HepG2 (cell line): ENCODE results near the gene ZCCHC3. TPM values are rescaled to one million over a fixed set of nuclear protein-coding genes. Genes with fewer than 3 reads are reported as not detected.
A peak's percentile ranks its signal among the peaks of the same experiment; 100 is the strongest.

Experiments
- ATAC-seq: fragments of 200-7000 bp; cut with Tn5 transposase; 3 replicates; pipeline ENCODE4 v1.9.1; 2020; ENCODE audit warnings: mild to moderate bottlenecking, moderate library complexity
- BruUV-seq: library from RNA; stranded (reverse); fragments of 400-500 nt; replicated peaks from 2 replicates; lab custom pipeline; 2021; lab: Mats Ljungman, UMichigan
- CTCF ChIA-PET: fragments of 300-600 bp; formaldehyde crosslinking; extraction: SDS; loops from one replicate; lab custom pipeline; 2021; ENCODE audit warnings: low total read pairs, inconsistent platforms, low intra/inter-chr PET ratio; lab: Yijun Ruan, JAX
- POLR2A ChIA-PET: fragments of 350-600 bp; sonication (Branson Sonifier 250); formaldehyde crosslinking; loops from one replicate; lab custom pipeline; 2020; ENCODE audit warnings: antibody characterized with exemption, inconsistent platforms; lab: Yijun Ruan, JAX
- DNase-seq: peaks from one replicate; pipeline ENCODE4 v3.0.0-alpha.2; 2015; ENCODE audit warnings: low spot score
- FAIRE-seq: peaks from 3 replicates; lab custom pipeline; 2011; peaks lifted over from hg19 to GRCh38; lab: Jason Lieb, UNC
- H2AFZ ChIP-seq: one replicate; pipeline ENCODE4 v1.6.1; 2011; ENCODE audit warnings: low read length, inconsistent platforms
- H3K27ac ChIP-seq: fragments of 300-600 bp; 3 replicates; pipeline ENCODE4 v1.8.0; 2011; ENCODE audit warnings: mixed run types, mild to moderate bottlenecking, mixed read lengths, low read length, inconsistent platforms; ENCODE audit not compliant: insufficient read depth; ENCODE audit errors: extremely low read length
- H3K27me3 ChIP-seq, 2 experiments: fragments of 200-600 bp in 1 of 2; 2 replicates in 1 of 2; 3 replicates in 1 of 2; pipeline versions ENCODE4 v1.6.0 to v1.8.0; 2011; ENCODE audit warnings: low read length in 2 of 2, mild to moderate bottlenecking in 2 of 2, moderate library complexity in 2 of 2, inconsistent platforms in 1 of 2; ENCODE audit not compliant: insufficient read depth in 2 of 2, control insufficient read depth in 1 of 2
- H3K36me3 ChIP-seq, 2 experiments: fragments of 200-600 bp in 1 of 2; replicated peaks in 1 of 2; 2 replicates in 1 of 2; 3 replicates in 1 of 2; pipeline versions ENCODE4 v1.5.1 to v1.8.0; 2011; ENCODE audit warnings: low read length in 2 of 2, inconsistent platforms in 1 of 2; ENCODE audit not compliant: insufficient read depth in 2 of 2, control insufficient read depth in 1 of 2
- H3K4me1 ChIP-seq: 2 replicates; pipeline ENCODE4 v1.5.1; 2012; ENCODE audit warnings: low read length, inconsistent platforms; ENCODE audit not compliant: insufficient read depth
- H3K4me2 ChIP-seq: 2 replicates; pipeline ENCODE4 v1.6.0; 2011; ENCODE audit warnings: low read depth, low read length, inconsistent platforms
- H3K4me3 ChIP-seq, 3 experiments: fragments of 200-600 bp in 1 of 3; sonication (generic), shearing (Covaris generic) in 1 of 3; replicated peaks in 1 of 3; 2 replicates each; pipeline ENCODE4 v1.5.1; 2011 to 2016; ENCODE audit warnings: low read length in 3 of 3, inconsistent platforms in 2 of 3, low read depth in 2 of 3, mild to moderate bottlenecking in 2 of 3, control low read depth in 1 of 3, mixed read lengths in 1 of 3; ENCODE audit not compliant: insufficient read depth in 1 of 3
- H3K79me2 ChIP-seq: one replicate; pipeline ENCODE4 v1.6.1; 2011; ENCODE audit warnings: low read length, inconsistent platforms; ENCODE audit not compliant: insufficient read depth
- H3K9ac ChIP-seq: 2 replicates; pipeline ENCODE4 v1.6.0; 2011; ENCODE audit warnings: mild to moderate bottlenecking, low read depth, low read length, inconsistent platforms; ENCODE audit not compliant: insufficient read depth
- H3K9me3 ChIP-seq: 2 replicates; pipeline ENCODE4 v1.5.1; 2012; ENCODE audit warnings: mild to moderate bottlenecking, low read length
- H4K20me1 ChIP-seq: 2 replicates; pipeline ENCODE4 v1.6.0; 2011; ENCODE audit warnings: inconsistent platforms, mild to moderate bottlenecking, low read length, moderate library complexity; ENCODE audit not compliant: insufficient read depth
- ATF7-NPFF ChIP-seq: sonication (generic); formaldehyde crosslinking; IDR thresholded peaks from 2 replicates; pipeline ENCODE4 v1.8.1; 2023; ENCODE audit warnings: mild to moderate bottlenecking, low read depth, missing genetic modification reagents, moderate library complexity
- CBFB ChIP-seq: sonication (generic); formaldehyde crosslinking; IDR thresholded peaks from 2 replicates; pipeline ENCODE4 v1.4.0; 2020; ENCODE audit warnings: missing genetic modification reagents
- EED ChIP-seq: sonication (generic); formaldehyde crosslinking; IDR thresholded peaks from 2 replicates; pipeline ENCODE4 v1.5.0; 2020; ENCODE audit warnings: mild to moderate bottlenecking, missing genetic modification reagents
- ETS1 ChIP-seq: sonication (generic); formaldehyde crosslinking; IDR thresholded peaks from 2 replicates; pipeline ENCODE4 v1.4.0; 2020; ENCODE audit warnings: missing genetic modification reagents
- MIXL1 ChIP-seq: IDR thresholded peaks from 2 replicates; pipeline ENCODE4 v1.6.1; 2016
- PHF20 ChIP-seq: sonication (generic); formaldehyde crosslinking; IDR thresholded peaks from 2 replicates; pipeline ENCODE4 v1.5.0; 2020; ENCODE audit warnings: mild to moderate bottlenecking, missing genetic modification reagents
- POLR2G ChIP-seq: fragments of 200-400 bp; formaldehyde crosslinking; IDR thresholded peaks from 2 replicates; pipeline ENCODE4 v1.6.1; 2018; ENCODE audit warnings: mild to moderate bottlenecking, low read depth, low read length, moderate library complexity
- RBFOX2 ChIP-seq: fragments of 200-400 bp; formaldehyde crosslinking; IDR thresholded peaks from 2 replicates; pipeline ENCODE4 v1.6.1; 2017; ENCODE audit warnings: low read depth, mild to moderate bottlenecking, low read length
- SMYD3 ChIP-seq: sonication (generic); formaldehyde crosslinking; IDR thresholded peaks from 2 replicates; pipeline ENCODE4 v1.8.1; 2023; ENCODE audit warnings: mild to moderate bottlenecking, missing genetic modification reagents
- TFDP1 ChIP-seq: IDR thresholded peaks from 2 replicates; pipeline ENCODE4 v1.6.1; 2016; ENCODE audit warnings: missing compliant biosample characterization, missing genetic modification reagents, borderline replicate concordance
- ZC3H13 ChIP-seq: sonication (generic); formaldehyde crosslinking; IDR thresholded peaks from 2 replicates; pipeline ENCODE4 v1.8.1; 2023; ENCODE audit warnings: mild to moderate bottlenecking, missing genetic modification reagents, moderate library complexity
- ZFP62 ChIP-seq: sonication (generic); formaldehyde crosslinking; IDR thresholded peaks from 2 replicates; pipeline ENCODE4 v1.4.0; 2020; ENCODE audit warnings: missing genetic modification reagents
- ZNF292 ChIP-seq: sonication (generic); formaldehyde crosslinking; IDR thresholded peaks from 2 replicates; pipeline ENCODE4 v1.8.1; 2022; ENCODE audit warnings: mild to moderate bottlenecking, low read depth, missing genetic modification reagents, borderline replicate concordance
- ZNF605 ChIP-seq: sonication (generic); formaldehyde crosslinking; IDR thresholded peaks from 2 replicates; pipeline ENCODE4 v1.8.0; 2022; ENCODE audit warnings: mild to moderate bottlenecking, missing genetic modification reagents
- ZNF713 ChIP-seq: sonication (generic); formaldehyde crosslinking; IDR thresholded peaks from 2 replicates; pipeline ENCODE4 v1.4.0; 2020; ENCODE audit warnings: mild to moderate bottlenecking, missing genetic modification reagents
- WGBS: methylation state at CpG from one replicate; pipeline ENCODE4 v1.1.6; 2017; ENCODE audit warnings: low lambda C conversion rate; 5-methylcytosine and 5-hydroxymethylcytosine counted together
- in situ Hi-C: cut with HindIII; loops from 2 replicates; pipeline ENCODE4 v1.10.0; 2017; ENCODE audit warnings: low pct_unique_long_range_greater_than_20kb; ENCODE audit not compliant: extremely low pct_ligation_motif_present
- intact Hi-C: fragments of 100-400 bp; cut with micrococcal nuclease; formaldehyde crosslinking; loops from one replicate; pipeline ENCODE4 v1.10.0; 2022; ENCODE audit not compliant: unreplicated experiment
- polyA plus RNA-seq, 8 experiments: library from polyadenylated mRNA; depleted of rRNA in 3 of 8; stranded (reverse) in 7 of 8; unstranded in 1 of 8; fragments of >200 nt; fragmentation: Illumina TruSeq in 4 of 8; extraction: Trizol in 4 of 8; gene quantifications; 2 replicates each; pipeline versions ENCODE4 v1.2.1 to v1.2.3, GENCODE V29; 2011 to 2016; ENCODE audit warnings: low read depth in 4 of 8, missing spikeins in 1 of 8, mixed read lengths in 1 of 8; ENCODE audit not compliant: insufficient read depth in 1 of 8
- total RNA-seq, 5 experiments: library from RNA; depleted of rRNA; stranded (reverse); fragments of >200 nt; fragmentation: Illumina TruSeq; extraction: Trizol; gene quantifications; 2 replicates each; pipeline ENCODE4 v1.2.3, GENCODE V29; 2016; ENCODE audit warnings: low read depth in 1 of 5
- TF ChIP-seq, protein P1 (sequence below): sonication (generic); formaldehyde crosslinking; IDR thresholded peaks from 2 replicates; pipeline ENCODE4 v1.9.0; 2021; ENCODE audit warnings: missing genetic modification reagents, borderline replicate concordance
- TF ChIP-seq, protein P2 (sequence below): sonication (generic); formaldehyde crosslinking; IDR thresholded peaks from 2 replicates; pipeline ENCODE4 v1.8.1; 2023; ENCODE audit warnings: missing genetic modification reagents, mild to moderate bottlenecking, borderline replicate concordance
- TF ChIP-seq, protein P3 (sequence below): sonication (generic); IDR thresholded peaks from 2 replicates; pipeline ENCODE4 v1.6.1; 2016; ENCODE audit warnings: low read depth, borderline replicate concordance

The ZCCHC3 gene
- total and polyA plus RNA-seq, 2 of the 13 experiments (the other 11 are each of a cell fraction or from before 2014, with no cell fraction given) = 46.6 to 63.0 TPM

DNA sequence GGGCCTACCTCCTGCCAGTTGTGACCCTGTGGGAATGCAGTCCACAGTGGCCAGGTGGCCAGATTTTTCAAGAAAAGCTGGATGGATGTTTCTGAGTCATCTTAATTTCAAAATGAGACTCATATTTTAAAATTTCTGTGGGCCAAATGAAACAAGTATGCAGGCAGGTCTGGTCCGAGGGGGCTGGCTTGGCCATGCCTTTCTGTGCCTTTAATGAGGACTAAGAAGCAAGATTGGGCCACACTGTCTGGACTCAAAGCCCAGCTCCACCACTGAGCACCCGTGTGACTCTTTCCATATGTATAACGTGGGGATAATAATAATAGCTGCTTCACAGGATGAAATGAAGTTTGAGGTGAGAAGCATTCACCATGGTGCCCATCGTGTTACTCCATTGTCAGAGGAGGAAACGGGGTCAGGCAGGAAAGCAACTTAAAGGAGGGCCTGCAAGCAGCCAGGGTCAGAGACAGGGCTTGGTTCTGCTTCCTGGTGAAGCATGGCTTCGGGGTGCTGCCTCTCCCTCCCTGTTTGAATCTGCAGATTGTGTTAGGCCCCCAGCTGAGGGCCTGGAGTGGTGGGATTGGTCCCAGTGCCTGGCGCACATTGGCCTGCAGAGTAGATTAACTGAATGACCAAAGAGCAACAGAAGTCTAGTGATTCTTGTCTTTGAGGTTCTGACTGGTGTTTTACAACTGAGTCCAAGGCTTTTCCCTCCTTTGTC lies 31.8 kb downstream of the ZCCHC3 start:
- Histone ChIP-seq H3K27ac (peak overlapping the region; percentile 5), H3K9me3 (no peaks in the 10 kb centered on the region), H3K4me1 (peaks cover 34% of the 10 kb centered on the region), H3K36me3 (peaks cover 4 to 9% of the 10 kb centered on the region in 2 experiments; a peak in 2 of 5 replicates), H4K20me1 (peaks cover 37% of the 10 kb centered on the region), H3K79me2 (peaks cover 29% of the 10 kb centered on the region), H3K4me2 (peak overlapping the region; percentile 92), H3K9ac (peak overlapping the region; percentile 25; the same call in 1 of the 2 replicates), H2AFZ (no peak overlapping the region), H3K4me3 (peak overlapping the region in 2 of 3 experiments; percentile 21 to 96; a peak in 2 of 6 replicates), H3K27me3 (no peaks in the 10 kb centered on the region; a peak in 1 of 5 replicates)
- intact Hi-C loops (no loop called here), in situ Hi-C loops (no loop called here)
- no TSS peak for BruUV-seq
- ChIA-PET CTCF (interaction anchor here (2.2 kb wide), 1 partner anchor 120 kb away, joined by 8 read pairs; no protein-coding TSS in a partner anchor), POLR2A (interaction anchor here (0.8 to 8.3 kb wide), 8 partner anchors 9 to 78 kb away, joined by 3 to 90 read pairs (median 4); partner anchors contain the start of gene NRSN2)
- DNase-seq = no peak
- no peak for FAIRE-seq
- 77% methylated on average over 7 of the region's 7 CpGs for WGBS
- no peak for ATAC-seq
- TF ChIP-seq TFDP1 (CRISPR knock-in tag) = 0 out of 2 replicates have a peak, but pooled peaks have one; percentile 9
- 0 out of 2 replicates have a peak, but pooled peaks have one; percentile 54 for TF ChIP-seq EED (CRISPR knock-in tag)
- TF ChIP-seq, protein P1, sequence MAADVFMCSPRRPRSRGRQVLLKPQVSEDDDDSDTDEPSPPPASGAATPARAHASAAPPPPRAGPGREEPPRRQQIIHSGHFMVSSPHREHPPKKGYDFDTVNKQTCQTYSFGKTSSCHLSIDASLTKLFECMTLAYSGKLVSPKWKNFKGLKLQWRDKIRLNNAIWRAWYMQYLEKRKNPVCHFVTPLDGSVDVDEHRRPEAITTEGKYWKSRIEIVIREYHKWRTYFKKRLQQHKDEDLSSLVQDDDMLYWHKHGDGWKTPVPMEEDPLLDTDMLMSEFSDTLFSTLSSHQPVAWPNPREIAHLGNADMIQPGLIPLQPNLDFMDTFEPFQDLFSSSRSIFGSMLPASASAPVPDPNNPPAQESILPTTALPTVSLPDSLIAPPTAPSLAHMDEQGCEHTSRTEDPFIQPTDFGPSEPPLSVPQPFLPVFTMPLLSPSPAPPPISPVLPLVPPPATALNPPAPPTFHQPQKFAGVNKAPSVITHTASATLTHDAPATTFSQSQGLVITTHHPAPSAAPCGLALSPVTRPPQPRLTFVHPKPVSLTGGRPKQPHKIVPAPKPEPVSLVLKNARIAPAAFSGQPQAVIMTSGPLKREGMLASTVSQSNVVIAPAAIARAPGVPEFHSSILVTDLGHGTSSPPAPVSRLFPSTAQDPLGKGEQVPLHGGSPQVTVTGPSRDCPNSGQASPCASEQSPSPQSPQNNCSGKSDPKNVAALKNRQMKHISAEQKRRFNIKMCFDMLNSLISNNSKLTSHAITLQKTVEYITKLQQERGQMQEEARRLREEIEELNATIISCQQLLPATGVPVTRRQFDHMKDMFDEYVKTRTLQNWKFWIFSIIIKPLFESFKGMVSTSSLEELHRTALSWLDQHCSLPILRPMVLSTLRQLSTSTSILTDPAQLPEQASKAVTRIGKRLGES (CRISPR knock-in tag) = no peak
- TF ChIP-seq SMYD3 = peak; percentile 56; the same call in 1 of the 2 replicates
- TF ChIP-seq ETS1 (CRISPR knock-in tag) = no peak
- TF ChIP-seq, protein P2, sequence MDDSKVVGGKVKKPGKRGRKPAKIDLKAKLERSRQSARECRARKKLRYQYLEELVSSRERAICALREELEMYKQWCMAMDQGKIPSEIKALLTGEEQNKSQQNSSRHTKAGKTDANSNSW (CRISPR knock-in tag) = no peak
- no peak for TF ChIP-seq PHF20 (CRISPR knock-in tag)
- TF ChIP-seq ZNF292 (CRISPR knock-in tag) = no peak
- TF ChIP-seq ZC3H13 (CRISPR knock-in tag) = peak; percentile 86
- TF ChIP-seq, protein P3, sequence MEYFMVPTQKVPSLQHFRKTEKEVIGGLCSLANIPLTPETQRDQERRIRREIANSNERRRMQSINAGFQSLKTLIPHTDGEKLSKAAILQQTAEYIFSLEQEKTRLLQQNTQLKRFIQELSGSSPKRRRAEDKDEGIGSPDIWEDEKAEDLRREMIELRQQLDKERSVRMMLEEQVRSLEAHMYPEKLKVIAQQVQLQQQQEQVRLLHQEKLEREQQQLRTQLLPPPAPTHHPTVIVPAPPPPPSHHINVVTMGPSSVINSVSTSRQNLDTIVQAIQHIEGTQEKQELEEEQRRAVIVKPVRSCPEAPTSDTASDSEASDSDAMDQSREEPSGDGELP = no peak
- TF ChIP-seq ZNF605 (CRISPR knock-in tag) = no peak
- no peak for TF ChIP-seq ZNF713 (CRISPR knock-in tag)
- no peak for TF ChIP-seq MIXL1
- TF ChIP-seq ATF7-NPFF (CRISPR knock-in tag) = no peak
- TF ChIP-seq CBFB (CRISPR knock-in tag) = no peak
- TF ChIP-seq RBFOX2 = 0 out of 2 replicates have a peak, but pooled peaks have one; percentile 12
- TF ChIP-seq ZFP62 = no peak
- TF ChIP-seq POLR2G = peak; percentile 43
